Stimulated activated CD4-positive, alpha-beta T cell treated with anti-CD3 and anti-CD28 coated beads, Interleukin-12 subunit alpha, Interleukin-12 subunit beta, amount 100 ng/mL, for 4 hours (primary cell): ENCODE measurements around the gene EXOC4.

Experiments
- DNase-seq: peaks from one replicate; pipeline ENCODE4 v3.0.0-alpha.2; 2020

The EXOC4 gene

DNA sequence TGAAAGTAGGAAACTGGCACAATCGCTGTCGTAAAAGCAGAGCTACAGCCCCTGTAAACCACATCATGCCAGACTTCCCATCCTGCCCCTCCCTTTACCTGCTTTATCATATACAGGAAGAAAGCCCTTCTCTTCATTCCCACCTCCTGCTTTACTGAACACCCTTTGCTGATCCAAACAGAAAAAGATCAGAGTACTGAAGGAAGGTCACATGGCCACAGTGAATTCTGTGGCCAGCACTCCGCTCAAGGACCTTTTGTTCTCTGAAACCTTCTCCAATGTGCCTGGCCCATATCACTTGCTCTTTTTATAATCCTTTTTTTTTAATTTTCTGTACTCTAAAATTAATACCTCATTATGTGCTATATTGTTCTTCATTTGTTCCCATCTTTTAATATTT lies 765.4 kb downstream of the EXOC4 start:
- DNase-seq = no peak

DNA sequence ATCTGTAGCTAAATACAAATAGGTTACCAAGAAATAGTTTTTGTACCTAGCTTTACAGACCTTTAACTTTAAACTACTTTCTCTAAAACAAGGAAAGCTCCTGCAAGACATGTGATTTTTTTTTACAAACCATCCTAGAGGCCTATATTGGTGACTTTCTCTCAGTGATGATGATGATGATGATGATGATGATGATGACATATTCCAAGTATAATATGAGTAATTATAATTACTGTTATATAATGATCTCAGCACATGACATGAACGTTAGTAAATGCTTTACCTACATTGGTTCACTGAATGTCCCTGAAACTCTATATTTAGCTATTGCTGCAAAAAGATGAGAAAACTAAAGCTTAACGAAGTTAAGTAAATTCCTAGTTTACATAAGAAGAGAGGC lies 766.4 kb downstream of the EXOC4 start:
- DNase-seq = no peak

DNA sequence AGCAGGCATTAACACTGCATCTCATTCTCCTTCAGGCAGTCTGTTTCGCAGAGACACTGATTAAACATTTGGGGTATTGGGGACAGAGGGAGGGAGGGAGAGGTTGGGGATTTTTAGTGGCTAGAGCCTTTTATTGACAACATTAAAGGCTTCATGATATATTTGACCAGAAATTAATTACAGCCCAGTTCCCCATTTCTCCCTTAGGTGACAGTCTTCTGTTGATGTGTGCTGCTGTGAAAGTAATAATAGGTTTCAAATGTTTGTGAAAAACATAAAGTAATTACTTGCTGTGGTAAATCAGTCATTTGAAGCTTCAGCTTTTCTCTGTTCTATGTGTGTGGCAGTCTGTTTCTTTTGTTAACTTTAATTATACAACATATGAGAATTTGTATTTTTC lies 769.0 kb downstream of the EXOC4 start:
- DNase-seq = no peak

DNA sequence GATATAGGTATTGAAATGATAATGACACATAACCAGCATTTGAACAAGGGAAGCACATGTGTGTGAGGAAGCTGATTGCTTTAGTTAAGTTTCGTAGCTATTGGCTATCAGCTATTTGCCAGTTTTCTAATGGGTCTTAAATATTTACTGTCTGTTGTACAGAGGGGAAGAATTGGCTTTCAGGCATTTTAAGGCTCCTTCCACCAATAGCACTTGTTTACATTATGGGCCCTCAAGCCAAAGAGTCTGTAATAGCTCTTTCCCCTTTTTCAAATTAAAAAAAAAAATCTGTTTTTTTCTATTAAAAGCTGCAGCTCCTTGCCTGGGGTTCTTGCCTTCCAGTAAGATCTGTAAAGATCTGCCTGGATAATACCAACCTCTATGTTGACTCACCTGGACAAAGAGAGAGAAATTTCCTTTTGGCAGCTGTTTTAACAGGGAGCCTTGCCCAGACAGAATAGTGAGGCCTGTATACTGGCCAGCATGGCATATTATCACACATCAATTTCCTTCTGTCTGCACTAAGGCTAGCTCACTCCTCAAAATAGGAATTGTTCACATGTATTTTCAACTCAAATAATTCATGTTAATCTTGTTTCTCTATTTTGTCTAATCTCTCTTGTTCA lies 769.5 kb downstream of the EXOC4 start:
- no peak for DNase-seq

DNA sequence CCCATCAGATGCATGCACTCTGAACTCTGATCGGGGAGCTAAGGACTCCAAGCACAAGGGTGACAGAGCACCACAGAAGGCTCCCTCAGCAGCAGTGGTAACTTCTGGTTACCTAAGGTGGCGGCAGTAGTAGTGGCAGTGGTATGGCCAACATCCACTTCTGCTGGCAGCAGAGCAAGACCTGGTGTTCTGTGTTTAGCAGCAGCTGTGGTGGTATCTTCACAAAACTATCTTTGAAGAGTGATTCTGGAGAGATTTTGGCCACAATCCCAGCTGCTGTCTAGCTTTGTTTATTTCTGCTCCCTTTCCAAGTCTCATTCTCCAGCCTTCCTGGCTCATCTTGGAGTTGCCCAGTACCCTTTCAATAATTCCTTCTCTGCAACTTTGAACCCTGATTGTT lies 771.9 kb downstream of the EXOC4 start:
- no peak for DNase-seq

GRCh38 chr7:134028853-134029252 lies 776.0 kb downstream of the EXOC4 start:
- DNase-seq = no peak

DNA sequence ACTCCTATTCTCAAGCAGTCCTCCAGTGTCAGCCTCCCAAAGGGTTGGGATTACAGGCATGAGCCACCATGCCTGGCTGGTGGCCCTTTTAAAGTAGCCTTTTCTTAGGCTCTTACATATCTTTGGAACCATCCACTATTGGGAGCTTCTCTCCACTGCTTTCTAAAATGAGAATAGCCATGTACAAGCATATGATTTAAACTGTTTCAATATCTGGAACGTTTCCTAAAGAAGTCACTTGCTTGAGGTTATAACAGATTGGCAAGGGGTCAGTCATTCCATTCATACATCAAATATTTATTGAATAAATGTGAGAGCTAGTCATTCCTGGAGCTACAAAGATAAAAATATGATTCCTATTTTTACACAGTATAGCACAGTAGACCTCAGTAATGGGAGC lies 776.9 kb downstream of the EXOC4 start:
- DNase-seq = no peak

DNA sequence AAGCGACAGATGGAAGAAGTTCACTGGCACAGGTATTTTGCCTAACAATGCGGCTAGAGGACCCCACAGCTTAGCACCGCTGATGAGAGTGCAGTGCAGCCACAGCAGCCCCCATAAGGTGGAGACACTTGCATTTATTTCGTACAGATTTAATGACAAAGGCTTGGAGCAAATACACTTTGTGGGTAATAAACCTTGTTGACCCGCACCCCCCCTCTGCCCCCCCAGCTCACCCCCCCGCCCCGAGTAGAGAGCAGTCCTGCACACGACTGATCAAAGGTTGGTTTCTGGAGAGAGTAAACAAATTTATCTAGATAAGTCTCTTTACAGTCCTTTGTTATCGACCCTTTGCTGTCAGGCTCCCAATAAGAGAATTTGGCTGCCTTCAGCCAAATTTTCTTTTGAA lies 777.6 kb downstream of the EXOC4 start:
- DNase-seq = no peak

DNA sequence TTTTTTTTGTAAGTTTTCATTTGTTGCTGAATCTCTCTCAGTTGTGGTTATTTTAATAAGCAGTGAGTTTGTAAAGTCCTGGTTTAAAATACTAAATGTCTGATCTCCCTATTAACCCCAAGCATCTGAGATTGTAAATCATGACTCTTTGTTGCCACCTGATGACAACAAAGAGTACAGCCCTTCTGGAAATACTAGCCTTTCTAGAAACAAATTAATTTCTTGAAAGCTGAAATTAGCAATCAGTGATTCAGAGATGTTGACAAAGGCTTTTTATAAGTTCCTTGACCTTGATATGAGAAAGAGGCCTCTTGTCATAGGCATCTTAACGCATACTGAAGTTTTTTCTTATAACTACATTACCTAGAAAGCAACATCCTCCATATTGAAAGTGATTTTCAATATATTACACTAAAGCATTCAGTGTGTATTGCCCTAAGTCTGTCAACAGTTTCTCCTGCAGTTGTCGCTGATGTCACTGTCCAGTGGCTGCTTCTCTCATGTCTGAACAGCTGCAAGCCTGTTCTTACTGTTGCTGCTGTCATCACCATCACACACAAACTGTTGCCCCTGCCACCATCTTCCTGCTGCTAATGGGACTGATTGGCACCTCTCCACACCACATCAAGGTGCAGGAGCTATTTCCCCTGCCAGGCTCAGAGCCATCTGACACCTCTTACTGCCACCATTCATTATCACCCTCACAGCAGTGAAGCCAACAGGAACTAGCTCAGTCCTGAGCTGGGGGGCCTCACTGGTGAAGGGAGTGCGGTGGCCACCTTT lies 779.1 kb downstream of the EXOC4 start:
- no peak for DNase-seq

- no peak for DNase-seq
Observed at GRCh38 chr7:134034652-134035051, 781.8 kb downstream of the EXOC4 start.

DNA sequence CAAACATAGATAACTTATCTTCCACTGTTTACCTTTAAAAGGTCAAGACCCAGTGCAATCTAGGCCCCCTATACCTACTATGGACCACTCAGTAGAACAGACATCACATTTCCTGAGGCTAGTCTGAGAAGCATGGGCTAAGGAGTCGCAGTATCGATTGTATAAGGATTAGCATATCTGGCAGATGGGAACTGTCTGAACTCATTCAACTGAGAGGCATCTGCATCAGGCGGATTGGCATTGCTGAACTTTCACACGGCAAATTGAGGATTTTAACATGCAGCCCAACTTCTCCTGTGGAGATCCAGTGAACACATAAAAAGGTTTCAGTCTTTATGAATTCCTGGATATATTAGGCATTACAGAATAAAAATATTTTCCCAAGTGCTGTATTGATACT lies 785.1 kb downstream of the EXOC4 start:
- no peak for DNase-seq

DNA sequence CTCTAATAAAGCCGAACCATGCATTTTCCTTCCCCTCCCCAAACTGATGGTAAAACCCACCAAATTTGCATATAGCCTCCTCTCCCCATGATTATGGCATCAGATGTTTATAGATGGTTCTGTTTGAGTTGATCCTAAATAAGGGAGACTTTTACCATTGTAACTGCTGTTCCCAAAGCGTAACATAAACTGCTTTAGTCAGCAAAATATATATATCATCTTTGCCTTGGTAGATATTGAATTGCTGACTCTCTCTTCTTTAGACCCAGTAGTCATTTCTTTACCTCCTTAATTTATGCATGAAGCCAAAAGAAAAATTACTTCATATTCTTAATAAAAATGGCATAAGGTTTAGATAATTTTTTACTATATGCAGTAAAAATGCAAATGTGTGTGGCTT lies 788.1 kb downstream of the EXOC4 start:
- no peak for DNase-seq

DNA sequence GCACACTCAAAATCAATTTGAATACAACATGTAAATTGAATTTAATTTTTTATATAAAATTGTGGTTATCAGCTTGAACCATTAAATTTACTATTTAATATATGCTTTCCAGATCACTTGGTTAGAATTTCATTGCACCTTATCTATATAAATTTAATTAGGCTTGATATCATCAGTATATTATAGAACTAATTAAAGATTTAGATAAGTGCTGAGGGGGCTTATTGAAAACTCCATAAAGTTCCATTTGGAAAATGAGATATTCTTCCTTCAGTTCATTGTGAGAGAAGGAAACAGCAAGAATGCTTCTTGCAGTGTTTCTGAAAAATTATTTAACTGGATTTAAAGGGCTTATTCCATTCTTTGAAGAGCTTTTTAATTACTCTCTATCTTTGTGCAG lies 788.6 kb downstream of the EXOC4 start:
- no peak for DNase-seq

DNA sequence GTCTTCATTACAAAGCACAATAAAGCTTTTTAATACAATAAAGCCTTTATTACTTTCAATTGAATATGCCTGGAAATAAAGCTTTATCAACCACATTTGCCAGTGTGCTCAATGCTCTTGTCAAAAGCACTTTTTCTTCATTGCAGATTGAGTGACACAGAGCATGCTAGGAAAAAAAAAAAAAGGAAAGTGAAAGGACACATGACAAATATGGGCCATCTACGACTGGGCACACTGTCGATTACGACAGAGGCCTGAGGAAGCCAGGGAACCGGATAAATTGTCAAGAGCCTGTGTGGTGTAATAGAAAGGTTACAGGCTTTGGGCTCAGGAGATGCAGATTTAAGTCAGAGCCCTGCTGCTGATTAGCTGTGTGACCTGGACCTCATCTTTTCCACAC lies 789.4 kb downstream of the EXOC4 start:
- no peak for DNase-seq

DNA sequence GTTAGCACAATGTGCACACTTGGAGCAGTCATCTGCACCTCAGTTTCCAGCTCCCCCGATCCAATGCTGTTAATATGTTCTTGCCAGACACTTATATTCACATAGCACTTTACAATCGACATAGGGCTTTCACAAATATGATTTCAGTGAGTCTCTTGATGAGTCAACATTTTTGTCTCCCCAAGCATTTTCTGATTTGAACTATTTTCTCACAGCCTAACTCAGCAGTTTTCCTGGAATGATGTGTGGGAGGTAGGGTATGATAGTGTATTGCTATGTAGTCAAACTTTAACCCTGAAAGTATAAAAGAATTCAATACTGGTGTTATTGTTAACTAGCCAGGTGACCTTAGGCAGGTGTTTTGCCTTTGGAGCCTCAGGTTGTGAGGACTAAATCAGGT lies 791.8 kb downstream of the EXOC4 start:
- DNase-seq = no peak

DNA sequence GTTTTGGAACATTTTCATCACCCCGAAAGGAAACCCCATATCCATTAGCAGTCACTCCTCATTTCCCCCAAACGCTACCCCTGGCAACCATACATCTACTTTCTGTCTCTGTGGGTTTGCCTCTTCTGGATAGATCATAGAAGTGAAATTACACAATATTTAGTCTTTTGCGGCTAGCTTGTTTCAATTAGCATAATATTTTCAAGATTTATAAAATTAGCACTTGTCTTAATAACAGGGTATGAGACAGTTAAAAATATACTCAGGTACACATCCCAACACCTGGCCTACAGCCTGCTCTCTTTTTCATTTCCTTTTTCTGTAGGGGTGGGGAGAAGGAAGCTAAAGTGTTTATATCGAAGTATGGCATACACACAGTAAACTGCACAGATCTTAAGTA lies 792.8 kb downstream of the EXOC4 start:
- no peak for DNase-seq

DNA sequence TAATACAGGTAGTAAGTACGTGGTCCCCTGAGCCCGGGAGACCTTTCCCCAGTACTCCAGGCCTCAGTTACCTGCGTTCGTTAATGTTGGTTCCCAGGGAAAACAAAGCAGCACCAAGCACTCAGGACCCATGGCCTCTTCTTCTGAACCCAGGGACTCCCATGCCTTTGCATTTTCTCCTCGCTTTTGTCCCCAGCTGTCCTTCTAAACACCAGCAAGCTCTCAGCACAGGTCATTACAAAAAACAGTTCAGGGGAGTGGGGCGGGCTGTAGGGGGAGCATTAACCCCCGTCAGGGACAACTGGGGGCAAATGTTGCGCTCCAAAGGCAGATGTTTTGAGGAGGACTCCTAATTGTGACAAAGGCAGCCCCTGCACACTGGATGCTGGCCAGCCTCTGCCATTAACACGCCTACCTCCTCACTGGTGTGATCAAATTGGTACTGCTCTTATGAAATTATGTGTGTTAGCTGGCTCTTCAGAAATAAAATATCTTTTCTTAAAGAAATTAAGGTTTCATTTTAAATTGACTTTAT lies 793.8 kb downstream of the EXOC4 start:
- no peak for DNase-seq

GRCh38 chr7:134047675-134048074 lies 794.8 kb downstream of the EXOC4 start:
- DNase-seq = no peak

DNA sequence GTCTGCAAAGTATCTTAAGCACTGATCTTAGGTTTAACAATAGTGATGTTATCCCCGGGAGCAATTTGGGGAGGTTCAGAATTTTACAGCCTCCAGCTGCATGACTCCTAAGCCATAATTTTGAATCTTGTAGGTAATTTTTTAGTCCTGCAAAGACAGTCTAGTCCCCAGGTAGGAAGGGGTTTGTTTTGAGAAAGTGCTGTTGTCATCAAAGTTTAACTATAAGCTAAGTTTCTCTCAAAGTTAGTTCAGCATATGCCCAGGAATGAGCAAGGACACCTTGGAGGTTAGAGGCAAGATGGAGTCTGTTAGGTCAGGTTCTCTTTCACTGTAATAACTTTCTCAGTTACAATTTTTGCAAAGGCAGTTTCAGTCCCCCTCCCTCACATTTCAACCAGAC lies 795.3 kb downstream of the EXOC4 start:
- no peak for DNase-seq

GRCh38 chr7:134051020-134051419 lies 798.1 kb downstream of the EXOC4 start:
- DNase-seq = no peak

GRCh38 chr7:134056816-134057215 lies 803.9 kb downstream of the EXOC4 start:
- no peak for DNase-seq

DNA sequence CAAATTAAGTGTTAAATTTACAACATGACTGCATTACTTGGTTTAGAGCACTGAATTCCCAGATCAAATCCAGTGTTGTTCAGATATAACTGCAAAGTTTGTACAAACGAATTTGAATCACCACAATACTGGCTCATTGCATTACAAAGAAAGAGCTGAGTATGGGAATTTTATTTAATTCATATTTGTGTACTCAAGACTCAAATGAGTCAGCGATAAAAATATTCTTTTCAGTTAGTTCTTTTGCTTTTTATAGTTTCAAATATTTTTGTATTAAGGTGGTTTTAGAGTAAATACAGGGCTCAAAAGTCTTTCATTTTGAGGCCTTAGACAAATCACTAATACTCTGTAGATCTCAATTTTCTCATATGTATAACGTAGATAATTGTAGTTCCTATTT lies 805.6 kb downstream of the EXOC4 start:
- DNase-seq = no peak

DNA sequence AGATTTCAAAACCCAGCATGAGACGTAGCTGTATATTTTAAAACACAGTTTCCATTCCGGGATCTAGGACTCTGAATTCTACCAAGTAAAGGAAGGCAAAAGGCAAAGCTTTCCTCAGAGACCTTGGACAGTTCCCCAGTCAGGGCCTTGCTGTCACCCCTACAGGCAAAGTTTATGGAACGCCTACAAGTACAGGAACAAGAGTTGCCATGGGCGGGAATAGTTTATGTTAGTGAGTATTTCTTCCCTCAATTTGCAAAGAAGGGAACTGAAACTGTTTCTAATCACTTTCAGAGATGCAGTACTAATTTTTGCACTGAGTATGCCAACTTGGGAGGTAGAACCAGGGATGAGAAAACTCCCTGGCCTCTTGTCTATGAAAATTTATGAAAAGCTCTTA lies 806.1 kb downstream of the EXOC4 start:
- DNase-seq = no peak

DNA sequence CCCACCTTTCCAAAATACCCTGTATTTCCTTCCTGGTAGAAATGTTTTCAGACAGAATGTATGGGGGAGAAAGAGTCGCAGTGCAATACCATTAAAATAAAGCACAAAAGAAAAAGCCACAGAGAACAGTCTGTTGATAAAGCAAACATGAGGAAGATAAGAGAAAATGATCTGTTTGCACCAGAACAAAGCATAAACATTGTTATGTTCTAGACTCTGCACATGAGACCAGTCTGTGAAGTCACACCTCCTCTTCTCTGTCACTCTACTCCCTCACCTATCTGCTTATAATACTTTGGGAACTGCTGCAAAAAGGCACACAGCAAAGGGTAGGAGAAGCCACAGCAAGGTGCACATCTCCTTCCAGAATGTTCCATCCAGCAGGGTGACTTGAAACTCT lies 807.0 kb downstream of the EXOC4 start:
- DNase-seq = no peak

GRCh38 chr7:134060874-134061273 lies 808.0 kb downstream of the EXOC4 start:
- no peak for DNase-seq
